MM.1S (cell line): ENCODE data around the gene CHRNB4.

Experiments used
- DNase-seq: peaks from one replicate; pipeline ENCODE4 v3.0.0-alpha.2; 2015
- H2AFZ ChIP-seq: fragments of 300-600 bp; sonication (generic); 2 replicates; pipeline ENCODE4 v1.6.0; 2016; ENCODE audit warnings: antibody characterized with exemption, low read length
- H3F3A ChIP-seq: fragments of 300-600 bp; sonication (generic); 2 replicates; pipeline ENCODE4 v1.6.1; 2016; ENCODE audit warnings: mild to moderate bottlenecking, antibody characterized with exemption, low read length, moderate library complexity, mixed read lengths; ENCODE audit not compliant: insufficient read depth
- H3K27ac ChIP-seq: fragments of 300-600 bp; sonication (generic); 2 replicates; pipeline ENCODE4 v1.5.1; 2016; ENCODE audit warnings: mild to moderate bottlenecking, low read length
- H3K27me3 ChIP-seq: fragments of 300-600 bp; sonication (generic); replicated peaks from 2 replicates; pipeline ENCODE4 v1.6.0; 2016; ENCODE audit warnings: low read length; ENCODE audit not compliant: insufficient read depth
- H3K36me3 ChIP-seq: fragments of 300-600 bp; sonication (generic); replicated peaks from 2 replicates; pipeline ENCODE4 v1.6.1; 2016; ENCODE audit warnings: mild to moderate bottlenecking, low read length, mixed read lengths; ENCODE audit not compliant: insufficient read depth
- H3K4me1 ChIP-seq: fragments of 300-600 bp; sonication (generic); 2 replicates; pipeline ENCODE4 v1.6.1; 2016; ENCODE audit warnings: low read length, mixed read lengths
- H3K4me2 ChIP-seq: fragments of 300-600 bp; sonication (generic); 2 replicates; pipeline ENCODE4 v1.6.0; 2016; ENCODE audit warnings: low read depth, low read length
- H3K4me3 ChIP-seq: fragments of 300-600 bp; sonication (generic); 2 replicates; pipeline ENCODE4 v1.5.1; 2016; ENCODE audit warnings: low read length, mixed read lengths
- H3K79me2 ChIP-seq: fragments of 300-600 bp; sonication (generic); 2 replicates; pipeline ENCODE4 v1.6.1; 2016; ENCODE audit warnings: mixed run types, low read length, mixed read lengths
- H3K9ac ChIP-seq: fragments of 300-600 bp; sonication (generic); 2 replicates; pipeline ENCODE4 v1.6.1; 2016; ENCODE audit warnings: low read length, mixed read lengths
- H3K9me2 ChIP-seq: fragments of 300-600 bp; sonication (generic); replicated peaks from 2 replicates; pipeline ENCODE4 v1.6.1; 2016; ENCODE audit warnings: mild to moderate bottlenecking, low read length, mixed read lengths; ENCODE audit not compliant: insufficient read depth
- H3K9me3 ChIP-seq: fragments of 300-600 bp; sonication (generic); replicated peaks from 2 replicates; pipeline ENCODE4 v1.6.1; 2016; ENCODE audit warnings: mild to moderate bottlenecking, low read length, mixed read lengths; ENCODE audit not compliant: insufficient read depth
- H4K20me1 ChIP-seq: fragments of 300-600 bp; sonication (generic); 2 replicates; pipeline ENCODE4 v1.6.1; 2016; ENCODE audit warnings: mild to moderate bottlenecking, low read length, moderate library complexity, mixed read lengths; ENCODE audit not compliant: insufficient read depth
- EZH2 ChIP-seq: fragments of 300-600 bp; sonication (generic); optimal IDR thresholded peaks from 2 replicates; pipeline ENCODE3; 2017; ENCODE audit warnings: low read depth, mild to moderate bottlenecking, antibody characterized with exemption, low read length, mixed read lengths
- EZH2phosphoT487 ChIP-seq: fragments of 300-600 bp; sonication (generic); IDR thresholded peaks from 2 replicates; pipeline ENCODE4 v1.6.1; 2018; ENCODE audit warnings: antibody characterized with exemption, low read length
- TF ChIP-seq, protein P1 (sequence below): fragments of 300-600 bp; sonication (generic); IDR thresholded peaks from 2 replicates; pipeline ENCODE4 v1.5.1; 2016; ENCODE audit warnings: antibody characterized with exemption, low read length, mixed read lengths

CHRNB4 gene

DNA sequence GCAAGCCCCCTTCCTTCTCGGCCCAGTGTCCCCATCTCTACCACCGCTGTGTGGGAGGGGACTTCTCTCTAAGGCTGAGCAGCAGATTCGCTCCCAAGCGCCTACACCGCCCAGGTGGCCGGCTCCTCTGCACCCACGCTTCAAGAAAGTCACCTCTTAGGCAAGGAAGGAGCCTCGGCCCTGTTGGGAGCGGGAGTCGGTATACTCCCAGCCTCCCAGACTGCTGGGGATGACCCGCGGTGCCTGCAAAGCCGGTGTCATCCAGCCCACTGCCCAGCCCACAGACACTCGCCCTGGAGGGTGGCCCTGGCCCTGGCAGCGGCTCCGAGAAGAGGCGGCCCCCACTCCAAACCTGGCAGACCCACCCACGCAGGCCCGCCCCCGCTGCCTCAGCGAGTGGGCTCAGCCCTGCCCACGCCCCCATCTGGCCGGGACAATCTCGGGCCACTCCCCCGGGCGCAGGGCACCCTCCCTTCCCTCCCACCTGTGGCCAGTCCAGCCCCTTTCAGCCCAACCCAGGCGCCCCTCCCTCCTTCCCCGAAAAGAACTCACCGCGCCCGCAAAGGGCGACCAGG is 396 bp downstream of the CHRNB4 start:
- Histone ChIP-seq H3K4me2 (no peak overlapping the region), H3K4me1 (no peaks in the 10 kb centered on the region), H3K27me3 (no peaks in the 10 kb centered on the region), H3K36me3 (no peaks in the 10 kb centered on the region), H3K27ac (no peak overlapping the region), H3K9me2 (no peaks in the 10 kb centered on the region), H3K9ac (no peak overlapping the region), H2AFZ (0 out of 2 replicates have a peak overlapping the region, but pooled peaks have one; percentile 23), H3K4me3 (no peak overlapping the region), H3K79me2 (no peaks in the 10 kb centered on the region), H3K9me3 (no peaks in the 10 kb centered on the region), H4K20me1 (no peaks in the 10 kb centered on the region), H3F3A (no peaks in the 10 kb centered on the region)
- TF ChIP-seq EZH2phosphoT487 (no peak), EZH2 (no peak)
- TF ChIP-seq, protein P1, sequence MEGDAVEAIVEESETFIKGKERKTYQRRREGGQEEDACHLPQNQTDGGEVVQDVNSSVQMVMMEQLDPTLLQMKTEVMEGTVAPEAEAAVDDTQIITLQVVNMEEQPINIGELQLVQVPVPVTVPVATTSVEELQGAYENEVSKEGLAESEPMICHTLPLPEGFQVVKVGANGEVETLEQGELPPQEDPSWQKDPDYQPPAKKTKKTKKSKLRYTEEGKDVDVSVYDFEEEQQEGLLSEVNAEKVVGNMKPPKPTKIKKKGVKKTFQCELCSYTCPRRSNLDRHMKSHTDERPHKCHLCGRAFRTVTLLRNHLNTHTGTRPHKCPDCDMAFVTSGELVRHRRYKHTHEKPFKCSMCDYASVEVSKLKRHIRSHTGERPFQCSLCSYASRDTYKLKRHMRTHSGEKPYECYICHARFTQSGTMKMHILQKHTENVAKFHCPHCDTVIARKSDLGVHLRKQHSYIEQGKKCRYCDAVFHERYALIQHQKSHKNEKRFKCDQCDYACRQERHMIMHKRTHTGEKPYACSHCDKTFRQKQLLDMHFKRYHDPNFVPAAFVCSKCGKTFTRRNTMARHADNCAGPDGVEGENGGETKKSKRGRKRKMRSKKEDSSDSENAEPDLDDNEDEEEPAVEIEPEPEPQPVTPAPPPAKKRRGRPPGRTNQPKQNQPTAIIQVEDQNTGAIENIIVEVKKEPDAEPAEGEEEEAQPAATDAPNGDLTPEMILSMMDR = no peak
- DNase-seq = no peak

DNA sequence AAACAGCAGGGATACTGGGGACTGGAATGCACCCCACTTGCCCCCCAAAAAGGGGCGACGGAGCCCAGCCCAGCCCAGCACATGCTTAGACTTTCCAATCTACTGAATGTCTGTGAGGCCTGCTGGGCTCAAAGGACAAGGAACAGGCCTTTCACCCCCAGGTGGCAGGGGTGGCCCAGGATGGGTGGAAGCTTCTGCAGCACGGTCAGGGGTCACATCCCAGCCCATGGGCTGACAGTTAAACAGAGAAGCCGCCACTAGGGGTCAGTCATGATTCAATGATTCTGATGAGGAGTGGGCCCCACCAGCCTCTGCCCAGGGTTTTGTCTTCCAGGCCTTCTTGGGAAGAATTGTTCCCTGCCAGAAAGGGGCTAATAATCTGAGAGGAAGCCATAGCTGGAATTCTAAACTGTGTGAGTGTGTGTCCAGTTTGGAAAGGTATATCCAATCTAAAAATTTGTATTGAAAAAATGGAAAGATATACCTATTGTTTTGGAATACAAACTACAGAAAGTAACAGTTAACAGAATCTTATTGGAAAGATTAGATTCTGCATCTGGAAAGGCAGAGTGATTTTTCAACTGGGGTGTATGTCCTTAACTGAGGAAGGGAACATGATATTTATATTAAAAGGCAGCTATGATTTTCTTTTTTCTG is 2.2 kb downstream of the CHRNB4 start:
- Histone ChIP-seq H3K27ac (no peak overlapping the region), H3K9me3 (no peaks in the 10 kb centered on the region), H3K9me2 (no peaks in the 10 kb centered on the region), H3K9ac (no peak overlapping the region), H3K36me3 (no peaks in the 10 kb centered on the region), H3K79me2 (no peaks in the 10 kb centered on the region), H3K4me2 (no peak overlapping the region), H3K27me3 (no peaks in the 10 kb centered on the region), H3K4me3 (no peak overlapping the region), H3K4me1 (no peaks in the 10 kb centered on the region), H4K20me1 (no peaks in the 10 kb centered on the region), H2AFZ (no peak overlapping the region), H3F3A (no peaks in the 10 kb centered on the region)
- no peak for TF ChIP-seq EZH2
- TF ChIP-seq EZH2phosphoT487 = no peak
- TF ChIP-seq, protein P1 = peak; percentile 70
- peak; percentile 59 for DNase-seq

GRCh38 chr15:78637776-78638435 is 3.1 kb downstream of the CHRNB4 start:
- H2AFZ ChIP-seq = no peak overlapping the region
- no peaks in the 10 kb centered on the region for H3K27me3 ChIP-seq
- H3K27ac ChIP-seq = no peak overlapping the region
- H3K79me2 ChIP-seq = no peaks in the 10 kb centered on the region
- H3K4me2 ChIP-seq = no peak overlapping the region
- H3K4me3 ChIP-seq = no peak overlapping the region
- TF ChIP-seq EZH2phosphoT487 (no peak), EZH2 (no peak)
- TF ChIP-seq, protein P1 = no peak
- H3K9ac ChIP-seq = no peak overlapping the region
- no peak for DNase-seq
- H3K9me2 ChIP-seq = no peaks in the 10 kb centered on the region
- no peaks in the 10 kb centered on the region for H3K36me3 ChIP-seq
- no peaks in the 10 kb centered on the region for H4K20me1 ChIP-seq
- no peaks in the 10 kb centered on the region for H3K4me1 ChIP-seq
- no peaks in the 10 kb centered on the region for H3F3A ChIP-seq
- H3K9me3 ChIP-seq = no peaks in the 10 kb centered on the region
